GDM1 (cell line): Measurements from ENCODE around the gene SSBP2.
A peak's percentile ranks its signal among the peaks of the same experiment; 100 is the strongest.
"Not testable (repeated sequence)": the region's sequence is repeated elsewhere in the genome, so short reads cannot be mapped to it uniquely, and the experiment has no call there.

Experiments used
- DNase-seq: peaks from one replicate; lab custom pipeline; 2025; lab: John Stamatoyannopoulos, UW

SSBP2 gene

DNA sequence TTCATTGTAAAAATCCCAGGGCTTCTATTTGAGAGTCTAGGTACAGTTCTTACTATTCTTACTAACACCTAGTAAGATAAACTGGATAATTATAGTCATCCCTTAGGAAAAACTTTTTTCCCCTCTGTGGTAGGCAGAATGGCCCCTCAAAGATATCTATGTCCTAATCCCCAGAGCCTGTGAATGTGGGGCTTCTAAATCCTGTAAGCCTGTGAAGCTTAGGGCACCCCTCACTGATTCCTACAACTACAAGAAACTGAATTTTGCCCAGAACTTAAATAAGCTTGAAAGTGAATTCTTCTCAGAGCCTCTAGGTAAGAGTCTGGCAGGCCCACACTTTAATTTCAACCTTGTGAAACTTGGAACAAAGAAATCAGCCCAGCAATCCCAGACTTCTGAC is 226.9 kb downstream of the SSBP2 start:
- no peak for DNase-seq

DNA sequence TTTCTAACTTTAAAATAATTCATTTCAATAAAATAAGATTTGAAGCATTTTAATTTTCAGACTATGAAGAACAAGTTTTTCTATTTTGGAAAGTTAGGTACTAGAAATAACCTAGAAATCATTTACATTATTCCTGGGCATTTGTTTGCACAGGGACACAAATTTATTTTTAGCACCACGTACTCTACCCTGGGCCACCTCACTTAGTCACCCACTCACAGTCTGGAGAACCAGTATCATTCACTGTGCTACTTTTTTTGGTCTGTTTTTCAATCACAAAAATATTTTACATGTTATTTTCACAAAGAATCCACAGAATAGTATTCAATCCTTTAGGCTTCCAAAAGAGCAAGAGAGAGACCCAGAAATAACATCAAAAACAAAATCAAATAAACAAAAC is 228.3 kb downstream of the SSBP2 start:
- DNase-seq: no peak

DNA sequence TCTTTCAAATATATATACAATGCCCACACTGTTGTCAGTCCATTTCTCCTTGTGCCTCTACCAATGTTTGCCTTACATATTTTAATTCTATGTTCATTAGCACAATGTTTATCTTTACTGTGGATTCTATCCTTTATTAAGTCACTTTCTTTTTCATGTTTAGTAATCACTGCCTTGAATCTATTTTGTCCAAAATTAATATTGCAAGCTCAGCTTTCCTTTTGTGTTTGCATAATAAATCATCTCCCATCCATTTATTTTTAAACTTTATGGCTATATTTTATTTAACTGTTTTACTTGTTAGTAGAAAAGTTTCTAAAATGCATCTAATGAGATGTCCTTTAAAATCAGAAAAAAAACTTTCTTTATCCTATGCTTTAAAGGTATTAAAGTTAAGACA is 230.1 kb downstream of the SSBP2 start:
- DNase-seq: no peak

DNA sequence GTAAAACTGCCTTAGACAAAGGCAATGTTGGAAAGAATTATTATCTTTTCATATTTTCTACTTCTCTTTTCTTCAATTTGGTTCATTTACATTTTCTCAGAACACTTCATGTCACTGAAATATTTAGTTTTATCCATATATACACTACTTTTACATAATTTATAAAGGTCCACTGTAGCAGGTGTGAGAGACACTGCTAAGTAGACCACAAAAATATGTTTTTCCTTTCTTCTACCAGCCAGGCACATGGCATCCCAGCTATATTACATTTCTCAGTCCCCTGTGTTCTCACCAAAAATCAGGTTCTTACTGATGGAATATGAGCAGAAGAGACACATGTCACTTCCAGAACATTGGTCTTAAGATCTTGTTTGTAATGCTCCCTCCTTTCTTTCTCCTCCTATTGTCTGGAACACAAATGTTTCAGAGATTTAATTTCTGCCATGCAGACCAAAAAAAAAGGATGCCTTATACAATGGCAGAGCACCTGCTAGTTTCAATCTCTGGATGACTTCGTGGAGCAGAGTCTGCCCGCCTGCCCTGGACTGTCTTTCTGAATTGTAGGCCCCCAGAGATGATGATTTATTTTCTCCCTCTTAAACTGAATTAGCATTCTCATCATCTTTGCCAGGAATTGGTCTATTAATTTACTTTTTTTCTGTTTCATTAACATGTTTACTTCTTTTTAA is 231.5 kb downstream of the SSBP2 start:
- DNase-seq: no peak

DNA sequence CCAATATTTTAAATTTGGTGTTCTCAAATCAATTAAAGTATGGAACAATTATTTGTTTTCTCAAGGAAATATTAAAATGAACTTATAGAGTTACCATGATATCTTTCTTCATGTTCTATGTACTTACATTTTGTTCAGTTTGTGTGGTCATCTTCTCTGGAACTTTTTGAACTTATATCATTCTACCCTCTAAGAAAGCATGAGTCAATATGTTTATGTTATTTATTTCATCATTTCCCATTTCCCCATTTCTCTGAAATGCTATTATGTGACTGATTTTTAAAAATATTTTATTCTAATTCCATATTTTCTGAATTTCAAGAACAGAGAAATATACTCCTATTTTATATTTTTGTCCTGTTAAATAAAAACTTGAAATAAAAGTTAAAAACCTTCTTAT is 233.4 kb downstream of the SSBP2 start:
- no peak for DNase-seq

DNA sequence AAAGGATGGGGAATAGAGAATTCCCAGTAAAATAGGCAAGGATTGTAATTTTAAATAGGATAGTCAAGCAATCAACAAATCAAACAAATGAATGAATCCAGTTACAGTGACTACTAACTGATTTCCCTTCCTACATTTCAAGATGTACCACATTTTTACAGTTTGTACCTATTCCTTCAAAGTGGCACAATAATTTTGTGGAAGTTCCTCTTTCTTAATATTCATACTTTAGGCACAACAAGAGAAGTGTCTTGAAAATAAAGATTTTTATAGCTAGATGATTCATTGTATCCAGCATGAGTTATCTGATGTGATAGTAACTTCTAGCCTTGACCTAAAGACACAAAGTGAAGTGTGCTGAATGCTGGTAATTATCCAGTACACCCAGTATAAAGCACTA is 234.8 kb downstream of the SSBP2 start:
- DNase-seq: no peak

DNA sequence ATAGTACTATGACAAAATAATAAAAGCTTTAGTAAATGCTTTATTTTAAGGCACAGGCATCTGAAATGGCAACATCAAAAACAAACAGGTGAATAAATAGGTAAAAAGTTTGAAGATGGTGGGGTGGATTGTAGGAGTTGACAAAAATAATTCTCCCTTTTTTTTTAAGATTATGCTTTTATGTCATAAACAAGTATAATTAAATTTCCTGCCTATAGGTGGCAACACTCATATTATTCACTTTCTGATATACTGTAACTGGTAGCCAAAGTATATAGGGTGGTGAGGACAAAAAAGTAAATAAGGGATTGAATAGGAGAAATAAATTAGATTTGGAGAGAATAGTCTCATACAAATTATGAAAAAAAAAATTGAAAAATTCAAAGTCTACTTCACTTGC is 236.9 kb downstream of the SSBP2 start:
- no peak for DNase-seq

DNA sequence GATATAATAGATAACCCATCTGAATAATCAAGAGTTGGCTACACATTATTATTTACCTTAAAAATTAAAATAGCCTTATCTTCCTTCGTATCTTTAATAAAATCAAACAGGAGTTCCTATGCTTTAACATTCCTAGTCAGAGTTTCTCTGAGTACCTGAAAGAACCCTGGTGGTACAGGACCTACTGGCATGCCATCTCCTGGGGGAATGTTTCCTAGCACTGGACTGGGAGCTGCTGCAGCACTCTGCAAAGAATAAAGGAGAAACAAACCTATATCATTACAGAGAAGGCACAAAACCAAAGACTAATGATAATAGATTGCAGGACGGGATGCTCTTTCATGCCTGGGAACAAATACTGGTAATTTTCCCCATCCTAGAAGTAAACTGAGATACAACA is 237.4 kb downstream of the SSBP2 start:
- no peak for DNase-seq

DNA sequence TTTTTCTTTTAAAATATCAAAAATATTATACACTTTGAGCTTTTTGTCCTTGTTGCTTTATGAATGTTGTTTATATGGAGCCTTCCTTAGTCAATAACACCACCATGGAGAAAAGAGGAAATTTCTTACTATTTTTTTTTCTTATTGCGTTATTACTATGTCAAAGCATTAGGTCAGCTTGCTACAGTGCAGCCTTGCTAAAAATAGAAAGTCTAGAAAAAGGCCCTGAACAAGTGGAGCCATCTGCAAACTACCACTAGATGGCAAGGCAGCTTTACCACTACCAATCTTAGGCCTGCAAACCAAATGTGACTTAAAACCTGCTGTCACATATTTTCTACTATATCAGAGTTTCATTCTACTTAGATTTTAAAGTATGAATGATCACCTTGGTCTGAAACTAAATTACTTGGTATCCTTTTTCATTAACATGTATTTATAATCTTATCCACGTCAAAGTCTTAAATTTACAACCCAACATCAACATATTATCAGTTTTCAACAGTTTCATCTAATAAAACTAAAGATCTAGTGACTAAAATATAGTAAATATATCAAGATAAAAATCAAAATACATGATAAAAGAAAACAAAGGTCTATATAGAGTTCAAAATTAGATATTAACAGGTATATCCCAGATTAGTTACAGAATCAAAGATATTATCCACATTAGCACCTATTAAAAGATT is 243.9 kb downstream of the SSBP2 start:
- peak; percentile 76 for DNase-seq

DNA sequence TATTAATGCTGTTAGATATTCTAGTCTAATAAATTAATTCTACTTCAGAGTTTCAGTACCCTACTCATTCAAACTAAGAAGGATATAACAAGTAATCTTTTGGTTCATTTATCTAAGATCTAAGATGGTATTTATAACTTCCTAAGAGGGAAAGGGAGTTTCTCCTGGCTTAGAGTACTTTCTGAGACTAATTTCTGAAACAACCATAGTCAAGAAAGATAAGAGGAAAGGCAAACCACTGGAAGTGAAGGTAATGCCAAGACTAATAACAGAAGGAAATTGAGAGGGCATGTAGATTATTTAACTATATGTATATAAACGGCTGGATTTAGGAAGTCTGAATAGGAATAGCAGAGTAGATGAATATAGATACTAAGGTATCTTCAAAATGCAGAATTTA is 244.5 kb downstream of the SSBP2 start:
- no peak for DNase-seq

DNA sequence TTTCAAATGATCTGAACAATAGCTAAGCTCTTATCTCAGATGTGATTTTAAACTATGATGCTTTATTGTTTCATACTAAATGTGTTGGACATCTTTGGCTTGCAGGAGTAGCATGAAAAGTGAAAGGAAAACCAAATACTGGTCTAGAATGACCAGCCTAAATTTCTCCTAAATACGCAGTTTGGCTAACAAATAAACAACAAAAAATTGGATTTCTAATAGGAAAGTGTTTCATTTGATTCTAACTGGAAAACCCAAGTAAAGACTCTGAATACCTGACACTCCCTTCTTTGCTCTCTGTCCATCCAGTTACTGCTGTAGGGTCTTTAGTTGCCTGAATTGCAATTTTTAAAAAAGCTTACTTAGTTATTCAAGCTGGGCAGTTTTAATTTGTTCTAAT is 245.2 kb downstream of the SSBP2 start:
- DNase-seq: no peak

DNA sequence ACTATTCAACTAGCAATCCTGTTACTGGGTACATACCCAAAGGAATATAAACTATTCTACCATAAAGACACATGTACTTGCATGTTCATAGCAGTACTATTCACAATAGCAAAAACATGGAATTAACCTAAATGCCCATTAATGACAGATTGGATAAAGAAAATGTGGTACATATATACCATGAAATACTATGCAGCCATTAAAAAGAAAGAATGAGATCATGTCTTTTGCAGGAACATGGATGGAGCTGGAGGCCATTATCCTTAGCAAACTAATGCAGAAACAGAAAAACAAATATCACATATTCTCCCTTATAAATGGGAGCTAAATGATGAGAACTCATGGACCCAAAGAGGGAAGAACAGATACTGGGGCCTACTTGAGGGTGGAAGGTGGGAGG is 247.3 kb downstream of the SSBP2 start:
- DNase-seq: not testable (repeated sequence)

DNA sequence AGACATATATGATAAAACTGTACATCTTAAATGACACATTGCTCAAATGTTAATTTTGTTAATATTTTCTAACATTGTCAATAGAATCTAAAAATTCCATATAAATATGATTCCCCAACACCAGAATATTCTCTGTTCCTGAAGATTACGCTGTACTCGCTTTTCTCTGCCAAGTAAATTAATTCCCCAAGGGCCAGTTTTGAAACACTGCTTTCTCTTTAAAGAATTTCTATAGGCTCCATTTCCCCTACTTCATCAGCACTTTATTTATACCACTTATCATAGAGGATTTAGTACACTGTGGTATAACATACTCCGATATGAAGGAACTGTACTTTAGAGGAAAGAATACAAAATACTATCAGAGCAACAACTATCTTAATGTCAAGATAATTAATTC is 255.6 kb downstream of the SSBP2 start:
- no peak for DNase-seq

DNA sequence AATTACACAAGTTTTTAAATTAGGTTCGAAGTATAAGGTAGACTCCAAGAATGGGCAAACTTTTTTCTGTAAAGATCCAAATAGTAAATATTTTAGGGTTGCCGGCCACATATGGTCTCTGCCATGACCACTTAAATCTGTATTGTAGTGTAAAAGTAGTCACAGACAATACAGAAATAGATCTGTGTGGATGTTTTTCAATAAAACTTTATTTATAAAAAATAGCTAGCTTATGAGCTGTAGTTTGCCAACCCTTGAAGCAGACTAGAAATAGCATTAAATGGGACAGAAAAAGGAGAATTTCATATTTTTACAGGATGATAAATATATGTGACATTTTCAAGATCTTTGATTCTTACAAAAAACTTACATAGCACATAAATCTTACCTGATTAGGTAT is 262.0 kb downstream of the SSBP2 start:
- DNase-seq: no peak

DNA sequence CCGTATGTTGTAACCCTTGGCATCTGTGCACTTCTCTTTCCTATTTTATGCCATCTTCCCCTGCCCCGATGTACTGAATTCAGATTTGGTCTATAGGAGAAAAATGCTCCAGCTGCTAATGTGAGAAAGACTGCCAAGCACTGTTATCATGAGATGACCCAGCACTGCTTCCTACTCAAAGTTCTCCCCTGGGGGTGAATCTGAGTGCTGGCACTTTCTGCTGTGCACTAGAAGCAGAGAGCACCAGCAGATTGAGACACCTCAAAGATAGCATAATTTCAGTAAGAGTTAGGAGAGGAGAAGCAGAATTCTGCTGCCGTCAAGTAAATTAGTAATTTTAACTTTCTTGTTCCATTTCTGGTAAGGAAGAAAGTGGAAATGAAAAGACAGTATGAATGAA is 264.2 kb downstream of the SSBP2 start:
- DNase-seq: no peak

DNA sequence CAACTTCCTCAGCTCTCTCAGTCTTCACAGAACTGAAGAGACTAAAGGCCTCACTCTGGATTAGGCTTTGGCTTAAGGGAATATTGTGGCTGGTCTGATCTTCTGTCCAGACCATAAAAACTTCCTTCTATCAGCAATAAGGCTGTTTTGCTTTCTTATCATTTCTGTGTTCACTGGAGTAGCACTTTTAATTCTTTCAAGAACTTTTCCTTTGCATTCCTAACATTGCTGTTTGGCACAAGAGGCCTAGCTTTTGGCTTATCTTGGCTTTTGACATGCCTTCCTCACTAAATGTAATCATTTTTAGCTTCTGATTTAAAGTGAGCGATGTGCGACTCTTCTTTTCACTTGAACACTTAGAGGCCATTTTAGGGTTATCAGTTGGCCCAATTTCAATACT is 268.3 kb downstream of the SSBP2 start:
- DNase-seq: no peak

DNA sequence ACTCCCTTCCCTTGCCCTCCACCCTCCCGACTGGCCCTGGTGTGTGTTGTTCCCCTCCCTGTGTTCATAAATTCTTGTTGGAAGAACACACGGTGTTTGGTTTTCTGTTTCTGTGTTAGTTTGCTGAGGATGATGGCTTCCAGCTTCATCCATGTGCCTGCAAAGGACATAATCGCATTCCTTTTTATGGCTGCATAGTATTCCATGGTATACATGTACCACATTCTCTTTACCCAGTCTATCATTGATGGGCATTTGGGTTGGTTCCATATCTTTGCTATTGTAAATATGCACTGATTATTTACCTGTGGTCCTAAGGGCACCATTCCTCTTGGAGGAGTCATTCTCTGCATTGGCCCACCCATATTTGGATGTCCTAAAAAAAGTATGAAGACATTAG is 277.5 kb downstream of the SSBP2 start:
- not testable (repeated sequence) for DNase-seq

DNA sequence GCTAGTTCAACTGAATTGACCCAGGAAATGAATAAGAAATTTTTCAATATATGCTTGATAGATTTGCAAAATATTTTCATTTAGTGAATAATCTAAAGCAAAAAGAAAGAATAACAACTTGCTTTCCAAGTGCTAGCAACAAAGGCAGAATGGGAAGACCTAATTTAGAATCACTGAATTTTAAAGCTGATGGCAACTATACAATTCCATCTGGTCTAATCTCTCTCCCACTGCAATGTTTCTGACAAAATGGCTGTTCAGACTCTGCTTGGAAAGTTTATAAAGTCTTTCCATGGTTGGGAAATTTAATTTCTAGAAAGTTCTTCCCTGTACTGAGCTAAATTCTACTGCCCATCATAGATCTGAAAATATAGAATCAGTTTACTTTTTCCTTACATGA is 281.2 kb downstream of the SSBP2 start:
- no peak for DNase-seq

DNA sequence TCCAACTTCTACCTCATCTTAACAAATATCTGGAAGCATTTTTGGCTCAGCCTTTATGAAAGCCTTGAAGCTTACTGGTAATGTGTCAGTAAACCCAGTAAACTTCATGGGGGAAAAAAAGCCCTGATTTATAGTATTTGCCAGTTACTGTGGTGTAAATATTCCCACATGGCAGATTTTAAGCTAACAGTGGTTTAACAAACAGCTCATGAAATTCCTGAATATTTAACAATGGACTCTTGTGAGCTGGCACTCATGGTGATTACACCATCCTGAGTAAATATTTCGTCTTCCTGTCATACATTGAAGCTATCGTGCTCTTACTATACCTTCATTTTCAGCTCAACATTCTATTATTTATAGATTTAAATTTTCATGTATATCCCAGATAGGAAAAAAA is 300.0 kb downstream of the SSBP2 start:
- no peak for DNase-seq

DNA sequence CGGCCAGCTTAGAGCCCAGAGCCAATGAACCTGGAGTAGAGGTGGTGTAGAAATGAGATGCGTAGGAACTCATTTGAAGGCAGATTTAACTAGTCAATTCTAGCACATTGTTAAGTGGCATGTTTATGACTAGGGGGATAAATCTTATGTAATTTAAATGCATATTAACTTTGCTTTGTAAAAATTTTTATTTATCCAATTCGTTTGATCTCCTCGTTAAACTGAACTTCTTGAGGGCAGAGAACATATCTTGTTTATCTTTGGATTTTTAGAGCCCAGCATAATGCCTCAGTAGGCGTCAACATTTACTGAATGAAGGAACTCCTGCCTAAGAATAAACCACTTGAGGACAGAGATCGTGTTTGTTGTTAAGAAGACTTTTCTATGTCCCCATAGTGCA is 315.9 kb downstream of the SSBP2 start:
- DNase-seq: no peak

DNA sequence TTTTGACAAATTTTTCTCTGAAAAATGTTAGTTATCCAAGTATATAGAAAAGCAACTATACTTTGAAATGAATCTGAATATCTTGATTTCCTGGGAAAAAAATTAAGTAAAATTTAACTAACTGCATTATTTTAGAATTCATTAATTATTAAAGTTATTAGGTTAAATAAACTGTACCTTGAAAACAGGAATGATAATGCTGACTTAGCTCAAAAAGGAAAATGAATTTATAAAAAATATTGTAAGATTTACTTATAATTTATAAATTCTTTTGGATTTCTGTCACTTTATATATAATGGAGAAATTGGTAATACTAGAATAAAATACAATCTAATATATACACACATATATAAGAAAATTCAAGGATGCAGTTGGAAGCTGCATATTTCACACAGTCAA is 320.9 kb downstream of the SSBP2 start:
- no peak for DNase-seq

DNA sequence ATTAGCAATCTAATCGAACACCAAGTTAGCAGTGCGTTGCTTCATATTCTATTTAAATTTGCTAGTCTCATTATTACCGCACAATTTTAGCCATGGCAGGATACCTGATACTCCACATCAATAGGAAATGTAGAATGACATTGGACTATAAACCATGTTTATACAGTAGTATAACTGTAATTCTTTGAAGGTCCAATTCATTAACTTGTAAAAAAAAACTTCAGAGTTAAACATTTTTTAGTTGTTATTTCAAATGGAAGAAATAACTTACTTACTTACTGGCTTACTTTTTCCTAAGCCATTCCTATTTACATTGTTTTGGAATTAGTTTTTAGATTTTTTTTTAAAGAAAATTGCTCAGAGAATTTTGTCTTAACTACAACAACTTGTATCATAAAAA is 321.5 kb downstream of the SSBP2 start:
- DNase-seq: no peak

DNA sequence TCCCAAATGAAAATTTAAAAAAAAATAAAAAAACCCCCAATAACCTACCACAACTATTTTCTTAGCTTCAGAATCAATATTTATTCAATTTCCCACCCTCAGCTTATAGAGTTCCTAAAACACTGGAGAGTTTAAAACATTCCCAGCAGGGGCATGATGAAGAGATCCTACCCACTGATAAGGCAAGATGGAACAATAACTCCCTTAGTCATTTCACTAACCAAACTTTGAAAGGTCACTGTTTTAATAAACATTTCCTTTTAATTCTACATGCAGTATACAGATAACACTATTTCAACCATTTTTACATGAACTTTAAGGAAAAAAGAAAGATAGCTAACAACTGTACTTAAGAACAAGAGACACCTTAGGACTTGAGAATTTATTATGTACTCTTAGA is 322.0 kb downstream of the SSBP2 start:
- no peak for DNase-seq

DNA sequence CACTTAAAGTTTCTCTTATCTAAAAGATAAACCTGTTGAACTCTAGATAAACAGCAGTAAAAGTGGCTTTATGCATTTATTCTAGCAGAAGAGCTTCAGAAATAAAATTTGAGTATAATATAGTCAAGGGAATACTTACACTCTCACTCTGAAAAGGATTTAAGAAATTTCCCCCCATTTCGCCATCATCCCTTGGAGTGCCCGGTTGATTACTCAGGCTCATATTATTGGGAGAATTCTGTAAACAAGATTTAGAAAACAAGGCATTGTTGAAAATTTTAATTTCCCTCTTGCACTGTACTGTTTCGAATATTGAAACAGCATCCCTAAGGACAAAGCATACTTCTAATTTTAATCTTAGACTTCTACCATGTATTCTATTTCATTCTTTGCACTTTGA is 322.5 kb downstream of the SSBP2 start:
- DNase-seq: no peak
